Ramos (cell line): ENCODE data around the gene SAFB.
"Not testable (repeated sequence)": the region's sequence is repeated elsewhere in the genome, so short reads cannot be mapped to it uniquely, and the experiment has no call there.

Experiments
- in situ Hi-C: fragments of 300-500 bp; cut with MboI; formaldehyde crosslinking; loops from one replicate; pipeline ENCODE4 v1.14.3; 2022; ENCODE audit warnings: low sequenced_read_pairs; ENCODE audit not compliant: unreplicated experiment

The SAFB gene

GRCh38 chr19:5681391-5682106, 58.7 kb downstream of the SAFB start:
- in situ Hi-C loops: loop anchor here (5.0 kb wide), 1 partner anchor 111 kb away; the partner anchor contains the start of gene DUS3L

DNA sequence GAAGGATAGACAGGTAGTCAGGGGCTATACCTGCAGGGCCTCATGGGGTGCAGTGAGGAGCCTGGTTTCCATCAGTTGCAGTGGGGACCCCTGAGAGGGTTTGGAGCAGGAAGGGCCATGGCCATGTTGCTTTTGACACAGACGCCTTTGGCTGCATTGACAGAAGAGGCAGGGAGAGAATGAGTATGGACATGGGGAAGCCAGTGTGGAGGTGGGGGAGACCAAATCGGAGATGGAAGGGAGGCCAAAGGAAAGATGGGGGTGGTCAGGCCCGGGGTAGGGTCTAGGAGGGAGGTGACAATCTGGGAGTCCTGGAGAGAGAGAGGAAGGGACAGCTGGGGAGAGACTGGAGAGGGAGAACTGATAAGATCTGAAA, 59.2 kb downstream of the SAFB start:
- in situ Hi-C loops: loop anchor here (5.0 kb wide), 1 partner anchor 110 kb away; the partner anchor contains the start of gene DUS3L

GRCh38 chr19:5683177-5683886, 60.4 kb downstream of the SAFB start:
- in situ Hi-C loops: loop anchor here (5.0 kb wide), 1 partner anchor 109 kb away; the partner anchor contains the start of gene DUS3L

DNA sequence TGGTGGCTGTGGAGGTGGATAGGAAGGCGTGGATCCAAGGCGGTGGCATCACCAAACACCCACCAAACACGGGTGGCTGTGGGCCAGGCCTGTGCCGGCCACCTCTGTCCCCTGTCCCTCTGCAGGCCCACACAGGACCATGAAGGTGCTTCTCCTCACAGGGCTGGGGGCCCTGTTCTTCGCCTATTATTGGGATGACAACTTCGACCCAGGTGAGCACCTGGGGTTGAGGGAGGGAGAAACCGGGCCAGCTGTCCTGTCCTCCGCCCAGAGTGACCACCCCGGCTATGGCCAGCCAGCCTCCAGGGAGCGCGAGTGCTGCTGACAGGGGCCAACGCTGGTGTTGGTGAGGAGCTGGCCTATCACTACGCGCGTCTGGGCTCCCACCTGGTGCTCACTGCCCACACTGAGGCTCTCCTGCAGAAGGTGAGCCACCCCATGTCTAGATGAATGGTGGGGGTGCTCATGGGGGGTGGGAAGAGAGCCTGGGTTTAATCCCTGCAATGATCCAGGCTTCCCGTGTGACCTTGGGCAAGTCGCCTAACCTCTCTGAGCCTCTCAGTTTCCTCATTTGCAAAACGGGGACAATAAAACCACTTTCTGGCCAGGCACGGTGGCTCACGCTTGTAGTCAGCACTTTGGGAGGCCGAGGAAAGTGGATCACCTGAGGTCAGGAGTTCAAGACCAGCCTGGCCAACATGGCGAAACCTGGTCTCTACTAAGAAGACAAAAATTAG, 62.0 kb downstream of the SAFB start:
- in situ Hi-C loops: loop anchor here (5.0 kb wide), 1 partner anchor 107 kb away; the partner anchor contains the start of gene DUS3L

DNA sequence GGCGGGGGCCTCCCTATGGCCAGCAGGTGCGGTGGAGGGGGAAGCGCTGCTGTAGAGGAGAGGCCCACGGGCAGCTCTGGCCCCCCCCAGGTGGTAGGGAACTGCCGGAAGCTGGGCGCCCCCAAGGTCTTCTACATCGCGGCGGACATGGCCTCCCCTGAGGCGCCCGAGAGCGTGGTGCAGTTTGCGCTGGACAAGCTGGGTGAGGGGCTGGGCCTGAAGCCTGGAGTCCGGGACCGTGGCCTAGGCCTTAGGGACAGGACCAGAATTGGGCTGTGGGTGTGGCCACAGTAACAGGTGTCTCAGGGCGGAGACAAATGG, 63.4 kb downstream of the SAFB start:
- in situ Hi-C loops: no loop called here

GRCh38 chr19:5686647-5687359, 63.9 kb downstream of the SAFB start:
- in situ Hi-C loops: no loop called here

GRCh38 chr19:5687360-5688198, 64.7 kb downstream of the SAFB start:
- in situ Hi-C loops: no loop called here

- in situ Hi-C loops: not testable (repeated sequence)
These were observed 65.5 kb downstream of the SAFB start for GRCh38 chr19:5688262-5688881.

DNA sequence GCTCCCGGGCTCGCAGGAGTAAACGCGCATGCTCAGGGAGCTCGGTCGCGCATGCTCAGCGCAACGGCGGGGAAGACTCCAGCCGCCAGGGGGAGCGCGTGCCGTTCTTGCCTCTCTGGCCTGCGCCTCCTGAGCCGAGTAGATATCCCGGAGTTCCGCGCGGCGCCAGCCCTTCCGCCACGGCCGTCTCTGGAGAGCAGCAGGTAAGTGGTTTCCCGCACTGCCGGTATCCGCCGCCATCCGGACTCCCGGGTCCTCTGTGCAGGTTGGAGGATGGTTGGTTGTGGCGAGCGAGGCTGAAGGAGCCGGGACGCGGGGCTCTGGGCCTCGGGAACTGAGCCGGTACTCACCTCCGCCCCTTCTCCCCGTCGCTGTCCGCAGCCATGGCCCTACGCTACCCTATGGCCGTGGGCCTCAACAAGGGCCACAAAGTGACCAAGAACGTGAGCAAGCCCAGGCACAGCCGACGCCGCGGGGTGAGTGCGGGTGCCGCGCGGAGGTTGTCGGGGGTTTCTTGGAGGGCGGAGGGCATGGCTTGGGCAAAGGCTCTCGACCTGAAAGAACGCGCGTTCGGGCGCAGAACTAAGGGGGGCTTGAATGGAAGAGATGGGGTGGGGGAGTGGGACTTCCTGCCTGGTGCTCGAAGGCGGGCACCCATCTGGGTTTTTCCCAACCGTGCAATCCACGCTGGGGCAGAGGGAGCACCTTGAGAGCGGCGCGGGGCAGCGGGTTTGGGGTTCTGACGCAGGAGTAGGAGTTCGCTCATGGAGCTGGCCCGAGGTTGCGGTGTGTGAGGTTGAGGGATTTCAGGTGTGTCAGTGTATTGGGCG, 67.5 kb downstream of the SAFB start, which contains the start of gene RPL36:
RPL36 (plus strand) TSS at position 171 of the 830 bp plus-strand sequence; CDS start at position 384, 213 bp downstream.
- in situ Hi-C loops: no loop called here

- in situ Hi-C loops: no loop called here
These were observed 68.3 kb downstream of the SAFB start for GRCh38 chr19:5690955-5691821.

GRCh38 chr19:5691822-5692722, 69.2 kb downstream of the SAFB start:
- in situ Hi-C loops: no loop called here

DNA sequence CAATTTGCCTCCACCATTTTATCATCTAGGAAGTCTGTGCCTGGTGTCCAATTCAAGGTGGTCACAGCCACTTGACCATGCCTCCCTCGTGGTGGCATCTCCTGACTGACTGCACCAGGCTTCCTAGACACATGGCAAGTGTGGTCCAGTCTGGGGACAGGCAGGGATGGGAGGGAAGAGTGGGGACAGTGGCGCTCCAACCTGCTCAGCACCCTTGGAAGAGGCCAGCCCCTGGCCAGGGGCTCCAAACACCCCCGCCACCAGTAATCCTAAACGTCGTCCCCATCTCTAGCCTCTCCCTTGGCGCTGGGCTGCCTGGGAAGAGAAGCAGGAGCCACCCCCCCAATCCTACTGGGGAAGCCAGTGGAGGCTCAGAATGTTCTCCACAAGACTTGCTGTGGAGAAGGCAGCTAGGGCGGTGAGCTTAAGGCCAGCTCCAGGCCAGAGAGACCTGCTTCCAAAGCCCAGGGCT, 69.9 kb downstream of the SAFB start:
- in situ Hi-C loops: no loop called here

DNA sequence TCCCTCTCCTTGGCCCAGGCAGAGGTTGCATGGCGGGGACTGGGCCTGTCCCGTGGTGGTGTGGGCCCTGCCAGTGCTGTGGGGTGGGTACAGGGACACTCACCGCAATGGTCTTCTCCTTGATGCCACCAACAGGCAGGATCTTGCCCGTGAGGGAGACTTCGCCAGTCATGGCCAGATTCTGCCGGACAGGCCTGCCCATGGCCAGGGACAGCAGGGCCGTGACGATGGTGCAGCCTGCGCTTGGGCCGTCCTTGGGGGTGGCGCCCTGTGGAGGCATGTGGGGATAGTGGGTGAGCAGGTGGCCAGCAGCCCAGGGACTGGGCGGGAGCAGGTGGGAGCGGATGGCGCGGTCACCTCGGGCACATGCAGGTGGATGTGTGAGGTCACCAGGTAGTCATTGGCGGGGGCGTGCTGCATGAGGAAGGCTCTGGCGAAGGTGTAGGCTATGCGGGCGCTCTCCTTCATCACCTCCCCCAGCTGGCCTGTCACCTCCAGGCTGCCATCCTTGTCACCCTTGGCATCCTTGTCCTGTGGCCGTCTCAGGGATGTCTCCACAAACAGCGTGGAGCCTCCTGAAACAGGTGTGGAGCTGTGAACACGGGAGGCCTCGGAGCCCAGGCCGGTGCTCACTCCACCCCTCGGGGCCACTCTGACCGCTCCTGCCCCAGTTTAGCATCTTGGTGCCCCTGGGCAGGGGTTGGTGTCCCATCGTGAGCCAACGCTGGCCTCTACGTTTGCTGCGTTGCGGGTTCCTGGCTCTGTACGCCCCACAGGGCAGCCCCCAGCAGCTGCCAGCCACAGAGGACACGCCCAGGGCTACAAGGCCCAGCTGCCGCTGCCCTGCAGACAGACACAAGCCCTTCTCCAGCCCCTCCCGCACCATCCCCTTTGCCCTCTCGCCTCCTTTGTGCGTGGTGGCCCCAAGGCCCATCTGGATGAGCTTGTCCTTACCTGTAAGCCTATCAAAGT, 70.6 kb downstream of the SAFB start:
- in situ Hi-C loops: no loop called here

DNA sequence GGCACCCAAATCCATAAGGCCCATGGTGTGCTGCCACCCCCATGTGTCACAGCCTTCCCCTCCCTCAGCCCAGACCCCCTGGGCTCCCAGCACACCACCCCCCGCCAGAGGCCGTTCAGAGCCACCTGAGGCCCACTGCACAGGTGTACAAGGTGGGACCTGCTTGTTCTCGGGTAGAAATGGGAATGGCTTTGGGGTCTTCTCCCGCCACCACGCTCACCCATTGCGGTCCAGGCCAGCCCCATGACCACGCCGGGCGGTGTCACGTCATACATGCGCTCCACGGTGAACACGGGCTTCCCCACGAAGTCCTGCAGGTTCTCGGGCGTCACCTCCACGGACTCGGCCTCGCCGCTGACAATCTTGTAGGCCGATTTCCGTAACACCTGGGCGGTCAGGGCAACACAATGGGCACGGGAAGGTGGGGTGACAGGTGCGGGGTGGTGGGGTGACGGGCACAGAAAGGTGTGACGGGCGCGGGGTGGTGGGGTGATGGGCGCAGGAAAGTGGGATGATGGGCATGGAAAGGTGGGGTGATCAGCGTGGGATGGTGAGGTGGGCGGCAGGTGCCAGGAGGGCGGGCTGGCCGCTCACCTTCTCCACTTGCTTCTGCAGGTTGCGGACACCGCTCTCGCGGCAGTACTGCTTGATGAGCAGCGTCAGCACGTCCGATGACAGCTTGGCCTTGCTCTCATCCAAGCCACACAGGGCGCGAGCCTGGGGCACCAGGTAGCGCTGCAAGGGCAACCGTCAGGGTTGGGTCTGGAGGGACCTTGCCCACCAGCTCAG, 71.5 kb downstream of the SAFB start:
- in situ Hi-C loops: no loop called here
